ENCODE data around the gene RHBDD1.

The RHBDD1 gene

GRCh38 chr2:227010433-227010832 lies 174.6 kb downstream of the RHBDD1 start:
- in situ Hi-C loops (cut with MboI; ENCODE audit: low sequenced_read_pairs, unreplicated experiment), result no loop called here
- DNase-seq (ENCODE audit: low spot score), result no peak
- TF ChIP-seq CTCF (IDR thresholded peaks at IDR 0.05; ENCODE audit: borderline replicate concordance, control extremely low read depth, extremely low read depth, insufficient read depth, missing control alignments), result no peak

- in situ Hi-C loops (cut with MboI; ENCODE audit: low sequenced_read_pairs, unreplicated experiment), result no loop called here
- no peak for DNase-seq (ENCODE audit: low spot score)
- TF ChIP-seq CTCF (IDR thresholded peaks at IDR 0.05; ENCODE audit: borderline replicate concordance, control extremely low read depth, extremely low read depth, insufficient read depth, missing control alignments), result no peak
These were observed 177.5 kb downstream of the RHBDD1 start for GRCh38 chr2:227013330-227013729.

- no peak for TF ChIP-seq CTCF (IDR thresholded peaks at IDR 0.05; ENCODE audit: borderline replicate concordance, control extremely low read depth, extremely low read depth, insufficient read depth, missing control alignments)
- DNase-seq (ENCODE audit: low spot score), result no peak
- in situ Hi-C loops (cut with MboI; ENCODE audit: low sequenced_read_pairs, unreplicated experiment), result no loop called here
These were observed 178.0 kb downstream of the RHBDD1 start for GRCh38 chr2:227013881-227014280.

GRCh38 chr2:227016894-227017293 lies 181.0 kb downstream of the RHBDD1 start:
- TF ChIP-seq CTCF (IDR thresholded peaks at IDR 0.05; ENCODE audit: borderline replicate concordance, control extremely low read depth, extremely low read depth, insufficient read depth, missing control alignments), result no peak
- in situ Hi-C loops (cut with MboI; ENCODE audit: low sequenced_read_pairs, unreplicated experiment), result no loop called here
- no peak for DNase-seq (ENCODE audit: low spot score)

- in situ Hi-C loops (cut with MboI; ENCODE audit: low sequenced_read_pairs, unreplicated experiment), result no loop called here
- DNase-seq (ENCODE audit: low spot score), result no peak
- no peak for TF ChIP-seq CTCF (IDR thresholded peaks at IDR 0.05; ENCODE audit: borderline replicate concordance, control extremely low read depth, extremely low read depth, insufficient read depth, missing control alignments)
These were observed 184.6 kb downstream of the RHBDD1 start for GRCh38 chr2:227020416-227020815.

GRCh38 chr2:227022608-227023007 lies 186.8 kb downstream of the RHBDD1 start:
- TF ChIP-seq CTCF (IDR thresholded peaks at IDR 0.05; ENCODE audit: borderline replicate concordance, control extremely low read depth, extremely low read depth, insufficient read depth, missing control alignments), result no peak
- no peak for DNase-seq (ENCODE audit: low spot score)
- in situ Hi-C loops (cut with MboI; ENCODE audit: low sequenced_read_pairs, unreplicated experiment), result no loop called here

GRCh38 chr2:227025510-227025909 lies 189.7 kb downstream of the RHBDD1 start:
- peak; percentile 44 for DNase-seq (ENCODE audit: low spot score)
- in situ Hi-C loops (cut with MboI; ENCODE audit: low sequenced_read_pairs, unreplicated experiment), result no loop called here
- TF ChIP-seq CTCF (IDR thresholded peaks at IDR 0.05; ENCODE audit: borderline replicate concordance, control extremely low read depth, extremely low read depth, insufficient read depth, missing control alignments), result no peak

Measured in GM13976 (cell line).